Esophagus mucosa (tissue), 1 donor: ENCODE measurements around the gene TM9SF3. TPM values are rescaled to one million over a fixed set of nuclear protein-coding genes. Genes with fewer than 3 reads are reported as not detected.
"Not testable (repeated sequence)": the region's sequence is repeated elsewhere in the genome, so short reads cannot be mapped to it uniquely, and the experiment has no call there.

Source experiments
- ATAC-seq: fragments of 200-7000 bp; cut with Tn5 transposase; one replicate; pipeline ENCODE4 v1.9.1; 2020
- total RNA-seq: library from RNA; stranded (reverse); gene quantifications from one replicate; pipeline ENCODE4 v1.2.4, GENCODE V29; 2023
- donor health status: DM: yes; HTN: yes; CAD: no.

The TM9SF3 gene
- total RNA-seq, 1 donor from 2014 or later, result 60.7 TPM

- no peak for ATAC-seq
Measured at GRCh38 chr10:96598846-96599245, 12.0 kb upstream of the TM9SF3 start.

DNA sequence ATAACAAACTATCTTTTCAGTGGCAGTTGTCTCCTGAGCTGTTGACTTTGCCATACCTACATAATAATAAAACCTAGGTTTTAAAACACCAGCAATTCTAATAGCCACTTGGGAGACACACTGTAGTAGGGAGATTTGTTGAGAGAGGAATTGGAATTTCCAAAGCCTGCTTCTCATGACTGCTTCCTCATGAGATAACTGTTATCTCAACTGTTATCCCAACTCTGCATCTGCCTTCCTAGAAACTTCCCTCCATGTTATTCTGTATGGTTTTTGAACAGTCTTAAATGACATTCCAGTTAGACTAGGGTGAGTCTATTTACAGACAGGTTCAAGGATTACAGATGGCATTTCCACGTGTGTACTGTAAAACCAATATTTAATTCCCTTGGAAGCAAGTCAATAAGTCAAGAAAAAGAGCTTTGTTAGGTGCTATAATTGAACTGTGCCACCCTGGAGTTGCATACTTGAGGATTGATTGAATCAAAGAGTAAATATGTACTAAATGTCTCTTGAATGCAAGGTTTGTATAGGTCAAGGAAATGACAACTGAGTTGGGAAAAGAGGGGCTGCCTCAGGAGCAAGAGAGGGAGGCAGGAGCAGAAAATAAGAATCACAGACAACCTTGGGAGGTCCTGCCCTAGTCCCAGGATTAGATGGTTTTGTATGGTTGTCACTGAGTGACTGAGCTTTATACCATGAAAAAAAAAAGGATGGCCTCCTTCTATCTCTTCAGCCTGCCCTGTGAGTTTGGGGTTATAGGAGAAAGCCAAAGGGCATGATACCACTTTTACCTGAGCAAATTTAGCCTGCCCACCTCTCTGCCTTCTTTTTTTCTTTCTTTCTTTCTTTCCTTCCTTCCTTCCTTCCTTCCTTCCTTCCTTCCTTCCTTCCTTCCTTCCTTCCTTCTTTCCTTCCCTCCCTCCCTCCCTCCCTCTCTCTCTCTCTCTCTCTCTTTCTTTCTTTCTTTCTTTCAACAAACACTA lies 9.9 kb upstream of the TM9SF3 start:
- no peak for ATAC-seq

DNA sequence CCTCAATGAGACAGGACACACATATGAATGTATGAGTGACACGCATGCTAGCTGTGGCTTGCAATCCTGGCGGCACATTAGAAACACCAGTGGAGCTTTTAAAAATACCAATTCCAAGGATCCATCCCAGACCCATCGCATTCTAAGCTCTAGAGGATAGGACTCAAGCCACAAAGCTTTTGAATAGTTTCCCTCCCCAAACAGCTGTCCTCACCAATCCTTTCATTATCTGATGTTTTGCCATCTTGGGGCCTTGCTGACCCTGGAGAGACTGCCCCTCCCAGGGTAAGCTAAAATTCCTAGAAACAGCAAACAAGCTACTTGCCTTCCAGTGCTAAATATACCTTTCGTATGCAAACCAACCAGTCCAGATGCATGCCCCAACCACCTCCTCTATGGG lies 8.9 kb upstream of the TM9SF3 start:
- no peak for ATAC-seq

DNA sequence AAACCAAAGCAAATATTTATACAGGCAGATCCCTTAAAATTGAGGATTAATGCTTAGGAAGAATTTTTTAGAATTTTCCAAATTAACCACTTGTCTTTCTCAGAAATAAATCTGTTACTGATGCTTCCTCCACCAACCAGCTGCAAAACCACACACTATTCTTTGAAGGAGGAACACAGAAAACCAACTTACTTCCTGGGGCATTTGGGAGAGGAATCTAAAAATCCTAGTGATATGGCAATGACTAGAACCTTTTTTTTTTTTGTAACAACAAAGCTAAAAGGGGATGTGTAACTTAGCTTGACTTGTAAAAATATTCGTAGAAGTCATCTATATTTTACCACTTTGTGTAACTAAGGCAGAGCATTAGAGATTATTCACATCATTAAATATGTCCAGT lies 5.1 kb upstream of the TM9SF3 start:
- ATAC-seq, result no peak

DNA sequence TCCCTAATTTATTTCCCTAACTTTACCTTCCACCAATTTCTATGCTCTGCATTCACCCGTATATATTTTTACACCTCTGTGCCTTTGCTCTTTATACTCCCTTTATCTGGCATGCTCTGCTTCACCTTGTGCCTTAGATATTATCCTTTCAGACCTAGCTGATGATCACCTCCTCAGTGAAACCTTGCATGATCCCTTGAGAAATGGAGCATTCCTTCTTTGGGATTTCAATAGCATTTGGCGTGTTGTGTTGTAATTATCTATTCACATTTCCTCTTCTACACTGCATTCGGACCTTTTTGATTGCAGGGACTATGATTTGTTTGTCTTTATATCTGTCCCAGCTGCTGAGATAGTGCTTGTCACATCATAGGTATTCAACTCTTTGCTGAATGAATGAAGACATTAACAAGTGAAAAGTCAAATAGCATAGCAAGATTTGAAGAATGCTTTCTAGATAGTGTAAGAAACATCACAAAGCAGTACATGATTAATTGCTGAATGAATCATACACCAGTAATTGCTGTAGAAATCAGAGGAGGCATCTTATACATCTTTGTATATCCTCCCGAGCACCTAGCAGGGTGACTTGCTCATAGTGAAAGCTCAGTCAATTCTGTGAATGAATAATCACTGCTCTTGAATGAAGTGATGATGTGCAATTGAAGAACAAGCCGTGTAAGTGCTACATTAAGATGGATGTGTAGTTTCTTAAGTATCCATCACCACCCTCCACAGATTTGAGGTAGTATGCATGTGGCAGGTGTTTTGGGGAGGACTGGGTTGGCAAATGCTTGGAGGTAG lies 2.0 kb upstream of the TM9SF3 start:
- ATAC-seq, result no peak

DNA sequence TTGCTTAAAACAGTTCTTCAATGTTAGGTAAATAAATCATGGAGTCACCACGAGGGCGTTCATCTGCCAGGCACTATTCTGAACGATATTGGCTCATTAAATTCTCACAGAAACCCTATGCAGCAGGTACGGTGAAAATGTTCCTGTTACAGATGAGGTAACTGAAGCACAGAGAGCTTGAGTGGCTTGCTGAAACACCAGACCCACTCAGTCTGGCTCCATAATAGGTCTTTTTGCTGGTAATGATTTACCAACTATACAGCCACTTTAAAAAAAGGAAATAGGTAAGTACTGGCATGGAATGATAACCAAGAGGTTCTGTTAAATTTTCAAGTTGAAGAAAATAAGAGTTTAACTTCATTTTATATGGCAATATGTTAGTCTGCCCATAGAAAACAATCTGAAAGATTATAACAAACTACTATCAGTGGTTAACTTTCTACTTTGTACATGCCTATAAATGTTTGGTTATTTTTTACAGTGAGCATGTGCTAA lies 1.3 kb upstream of the TM9SF3 start:
- no peak for ATAC-seq

- peak; percentile 32 for ATAC-seq
Measured at GRCh38 chr10:96587264-96588059, 650 bp upstream of the TM9SF3 start.

GRCh38 chr10:96585736-96586418 lies 935 bp downstream of the TM9SF3 start:
- ATAC-seq, result peak; percentile 50

DNA sequence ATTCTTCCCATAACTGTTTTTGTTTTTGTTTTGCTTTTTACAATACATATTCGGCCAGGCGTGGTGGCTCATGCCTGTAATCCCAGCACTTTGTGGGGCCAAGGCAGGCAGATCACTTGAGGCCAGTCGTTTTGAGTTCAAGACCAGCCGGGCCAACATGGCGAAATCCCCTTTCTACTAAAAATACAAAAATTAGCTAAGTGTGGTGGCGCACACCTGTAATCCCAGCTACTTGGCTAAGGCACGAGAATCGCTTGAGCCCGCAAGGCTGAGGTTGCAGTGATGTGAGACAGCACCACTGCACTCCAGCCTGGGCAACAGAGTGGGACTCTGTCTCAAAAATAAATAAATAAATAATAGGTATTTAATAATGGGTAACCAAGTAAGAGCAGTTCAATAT lies 2.3 kb downstream of the TM9SF3 start:
- no peak for ATAC-seq

GRCh38 chr10:96584035-96584434 lies 2.8 kb downstream of the TM9SF3 start:
- no peak for ATAC-seq

GRCh38 chr10:96579133-96579532 lies 7.7 kb downstream of the TM9SF3 start:
- ATAC-seq, result no peak

GRCh38 chr10:96578633-96579032 lies 8.2 kb downstream of the TM9SF3 start:
- ATAC-seq, result peak; percentile 78

GRCh38 chr10:96578022-96578421 lies 8.8 kb downstream of the TM9SF3 start:
- ATAC-seq, result peak; percentile 51

GRCh38 chr10:96577069-96577468 lies 9.7 kb downstream of the TM9SF3 start:
- peak; percentile 87 for ATAC-seq

DNA sequence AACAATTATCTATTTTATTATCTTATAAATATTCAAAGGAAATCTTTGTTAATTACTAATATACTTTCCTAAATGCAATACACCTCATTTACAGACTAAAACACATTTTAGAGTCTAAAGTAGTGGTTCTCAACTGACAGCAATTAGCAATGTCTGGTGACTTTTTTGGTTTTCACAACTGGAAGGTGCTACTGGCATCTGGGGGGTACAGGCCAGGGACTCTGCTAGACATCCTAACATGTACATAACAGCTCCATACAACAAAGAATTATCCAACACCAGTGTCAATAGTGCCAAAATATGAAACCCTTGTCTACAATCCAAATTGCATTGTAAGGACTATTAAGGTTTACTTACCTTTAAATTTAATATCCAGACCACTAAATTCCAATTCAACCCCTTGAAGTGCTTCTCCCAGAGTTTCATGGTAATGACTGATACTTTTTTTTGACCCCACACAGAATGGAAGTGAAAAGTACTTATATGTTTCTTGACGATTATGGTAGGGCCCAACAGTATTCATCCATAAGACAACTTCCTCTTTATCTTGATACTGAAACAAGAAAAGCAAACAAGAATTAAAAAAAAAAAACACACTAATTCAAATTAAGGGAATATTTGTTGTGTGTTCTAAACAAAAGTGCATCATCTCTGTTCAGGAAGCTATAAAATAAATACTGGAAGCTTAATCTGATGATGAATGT lies 10.4 kb downstream of the TM9SF3 start:
- ATAC-seq, result no peak

- ATAC-seq, result not testable (repeated sequence)
Measured at GRCh38 chr10:96574564-96574963, 12.2 kb downstream of the TM9SF3 start.

- no peak for ATAC-seq
Measured at GRCh38 chr10:96573036-96573435, 13.8 kb downstream of the TM9SF3 start.

DNA sequence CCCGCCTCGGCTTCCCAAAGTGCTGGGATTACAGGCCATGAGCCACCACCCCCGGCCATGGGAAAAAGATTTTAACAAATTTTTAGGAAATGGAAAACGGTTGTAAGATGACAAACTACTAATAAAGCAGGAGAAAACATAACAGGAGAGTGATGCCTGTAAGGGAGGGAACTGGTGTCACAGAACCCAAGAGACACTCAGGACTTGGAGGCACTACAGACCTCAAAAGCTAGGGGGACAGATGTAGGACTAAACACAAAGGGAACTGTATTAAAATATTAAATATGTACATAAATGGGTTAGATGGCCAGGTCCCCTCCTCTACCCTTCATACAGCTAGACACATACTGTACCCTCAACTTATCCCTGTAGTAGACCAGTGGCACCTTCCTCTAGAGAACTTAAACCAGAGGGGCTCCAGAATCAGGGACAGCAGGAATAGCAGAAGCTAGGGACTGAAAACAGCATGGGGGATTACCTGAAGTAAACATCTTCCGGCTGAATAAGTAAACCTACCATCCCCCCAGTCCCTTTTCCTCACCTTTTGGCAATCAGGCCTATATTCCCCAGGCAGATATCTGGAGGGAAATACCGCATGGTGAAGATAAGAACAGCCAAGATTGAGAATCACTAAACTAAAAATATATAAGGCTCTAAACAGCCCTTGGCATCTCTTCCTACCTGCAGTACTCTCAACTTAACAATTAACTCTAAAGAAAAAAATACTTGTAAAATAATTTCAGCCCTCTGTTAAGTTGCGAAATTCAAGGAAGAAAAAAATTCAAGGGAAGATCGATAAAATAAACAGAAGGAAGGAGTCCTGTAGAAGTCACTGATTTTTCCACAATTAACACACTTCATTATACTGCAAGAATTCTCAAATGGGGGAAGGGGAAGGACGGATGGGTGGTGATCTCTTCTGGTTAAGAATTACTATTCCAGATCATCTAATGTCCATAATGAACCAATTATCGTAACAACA lies 15.5 kb downstream of the TM9SF3 start:
- no peak for ATAC-seq

DNA sequence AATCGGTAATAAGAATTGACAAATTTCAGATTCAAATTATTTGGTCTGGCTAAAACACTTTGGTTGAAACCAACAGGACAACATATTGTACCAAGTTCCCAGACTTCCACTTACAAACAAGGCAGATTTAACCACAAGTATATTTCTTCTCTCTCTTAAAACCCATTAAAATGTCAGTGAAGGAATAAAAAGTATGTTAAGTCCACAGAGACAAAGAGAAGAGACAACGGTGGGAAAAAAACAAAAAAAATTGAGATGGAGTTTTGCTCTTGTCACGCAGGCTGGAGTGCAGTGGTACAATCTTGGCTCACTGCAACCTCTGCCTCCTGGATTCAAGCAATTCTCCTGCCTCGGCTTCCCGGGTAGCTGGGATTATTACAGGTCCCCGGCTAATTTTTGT lies 16.3 kb downstream of the TM9SF3 start:
- no peak for ATAC-seq

- ATAC-seq, result no peak
Measured at GRCh38 chr10:96568402-96568801, 18.4 kb downstream of the TM9SF3 start.
